ENCODE data around the gene GLRA2. TPM values are rescaled to one million over a fixed set of nuclear protein-coding genes. Genes with fewer than 3 reads are reported as not detected.

The GLRA2 gene
- polyA plus RNA-seq, 1 of the 3 experiments (the other 2 are of a cell fraction) = not detected

DNA sequence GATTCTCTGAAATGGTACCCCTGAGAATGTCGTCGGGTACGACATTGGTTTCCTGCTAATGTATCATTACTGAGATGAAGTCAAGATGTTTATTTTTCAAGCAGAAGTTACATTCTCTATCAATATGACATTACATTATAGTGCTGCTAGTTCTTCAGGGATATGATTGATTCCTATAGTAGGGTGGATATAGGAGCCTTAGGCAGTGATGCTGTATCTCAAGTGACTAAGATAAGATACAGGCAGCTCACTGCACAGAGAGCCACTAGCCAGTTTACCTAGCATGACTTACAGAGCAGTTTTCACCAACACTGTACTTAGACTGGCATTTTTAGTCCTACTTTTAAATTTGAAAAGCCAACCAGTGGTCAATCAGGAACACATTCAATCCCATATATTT, 188.6 kb downstream of the GLRA2 start:
- no peaks in the 10 kb centered on the region for H4K20me1 ChIP-seq (ENCODE audit: insufficient read depth)
- H3K9me2 ChIP-seq = no peaks in the 10 kb centered on the region
- H3K4me3 ChIP-seq (ENCODE audit: low read depth in 2 of 2, low read length in 1 of 2) = no peak overlapping the region
- no peaks in the 10 kb centered on the region for H3K9me3 ChIP-seq
- CTCF ChIA-PET = interaction anchor here (1.4 kb wide), 1 partner anchor 13 kb away, joined by 3 read pairs; no protein-coding TSS in a partner anchor
- H3K9ac ChIP-seq = no peak overlapping the region
- H3K79me2 ChIP-seq (ENCODE audit: insufficient read depth) = no peaks in the 10 kb centered on the region
- H3K36me3 ChIP-seq (replicated peaks in 1 of 2; ENCODE audit: control insufficient read depth in 1 of 2, insufficient read depth in 2 of 2, low read length in 1 of 2) = no peaks in the 10 kb centered on the region
- H3K27ac ChIP-seq (ENCODE audit: low read depth in 2 of 2, low read length in 1 of 2) = no peak overlapping the region
- 63% methylated on average over 3 of the region's 3 CpGs for WGBS (ENCODE audit: low lambda C conversion rate)
- TF ChIP-seq, protein P1, sequence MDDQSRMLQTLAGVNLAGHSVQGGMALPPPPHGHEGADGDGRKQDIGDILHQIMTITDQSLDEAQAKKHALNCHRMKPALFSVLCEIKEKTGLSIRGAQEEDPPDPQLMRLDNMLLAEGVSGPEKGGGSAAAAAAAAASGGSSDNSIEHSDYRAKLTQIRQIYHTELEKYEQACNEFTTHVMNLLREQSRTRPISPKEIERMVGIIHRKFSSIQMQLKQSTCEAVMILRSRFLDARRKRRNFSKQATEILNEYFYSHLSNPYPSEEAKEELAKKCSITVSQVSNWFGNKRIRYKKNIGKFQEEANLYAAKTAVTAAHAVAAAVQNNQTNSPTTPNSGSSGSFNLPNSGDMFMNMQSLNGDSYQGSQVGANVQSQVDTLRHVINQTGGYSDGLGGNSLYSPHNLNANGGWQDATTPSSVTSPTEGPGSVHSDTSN (IDR thresholded peaks at IDR 0.05) = no peak
- TF ChIP-seq NFIC (IDR thresholded peaks at IDR 0.05; ENCODE audit: borderline replicate concordance) = no peak
- TF ChIP-seq, protein P2, sequence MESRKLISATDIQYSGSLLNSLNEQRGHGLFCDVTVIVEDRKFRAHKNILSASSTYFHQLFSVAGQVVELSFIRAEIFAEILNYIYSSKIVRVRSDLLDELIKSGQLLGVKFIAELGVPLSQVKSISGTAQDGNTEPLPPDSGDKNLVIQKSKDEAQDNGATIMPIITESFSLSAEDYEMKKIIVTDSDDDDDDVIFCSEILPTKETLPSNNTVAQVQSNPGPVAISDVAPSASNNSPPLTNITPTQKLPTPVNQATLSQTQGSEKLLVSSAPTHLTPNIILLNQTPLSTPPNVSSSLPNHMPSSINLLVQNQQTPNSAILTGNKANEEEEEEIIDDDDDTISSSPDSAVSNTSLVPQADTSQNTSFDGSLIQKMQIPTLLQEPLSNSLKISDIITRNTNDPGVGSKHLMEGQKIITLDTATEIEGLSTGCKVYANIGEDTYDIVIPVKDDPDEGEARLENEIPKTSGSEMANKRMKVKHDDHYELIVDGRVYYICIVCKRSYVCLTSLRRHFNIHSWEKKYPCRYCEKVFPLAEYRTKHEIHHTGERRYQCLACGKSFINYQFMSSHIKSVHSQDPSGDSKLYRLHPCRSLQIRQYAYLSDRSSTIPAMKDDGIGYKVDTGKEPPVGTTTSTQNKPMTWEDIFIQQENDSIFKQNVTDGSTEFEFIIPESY (IDR thresholded peaks at IDR 0.05; ENCODE audit: borderline replicate concordance, low read depth) = no peak
- no peak overlapping the region for H2AFZ ChIP-seq (ENCODE audit: low read depth)
- no peaks in the 10 kb centered on the region for H3F3A ChIP-seq (replicated peaks; ENCODE audit: insufficient read depth)
- H3K27me3 ChIP-seq (ENCODE audit: insufficient read depth) = no peaks in the 10 kb centered on the region
- no peak overlapping the region for H3K4me2 ChIP-seq
- no peaks in the 10 kb centered on the region for H3K4me1 ChIP-seq (ENCODE audit: control insufficient read depth in 1 of 2, insufficient read depth in 2 of 2, low read depth in 1 of 2, low read length in 1 of 2)
- no peak for DNase-seq
- POLR2A ChIA-PET = no interaction called here

DNA sequence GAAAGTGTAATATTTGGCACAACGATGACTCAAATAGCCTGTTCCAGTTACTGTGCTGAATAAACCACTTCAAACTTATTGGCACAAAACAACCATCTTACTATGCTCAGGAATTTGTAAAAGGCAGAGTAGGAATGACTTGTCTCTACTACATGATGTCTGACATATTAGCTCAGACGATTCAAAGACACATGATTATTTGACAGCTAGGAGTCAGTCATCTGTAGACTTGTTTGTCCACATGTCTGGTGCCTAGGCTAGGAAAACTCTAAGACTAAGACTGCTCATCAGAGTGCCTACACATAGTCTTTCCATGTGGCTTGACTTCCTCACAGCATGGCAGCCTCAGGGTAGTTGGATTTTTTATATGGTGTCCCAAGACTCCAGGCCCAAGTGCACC, 189.1 kb downstream of the GLRA2 start:
- H2AFZ ChIP-seq (ENCODE audit: low read depth) = no peak overlapping the region
- H3F3A ChIP-seq (replicated peaks; ENCODE audit: insufficient read depth) = no peaks in the 10 kb centered on the region
- TF ChIP-seq, protein P2 (IDR thresholded peaks at IDR 0.05; ENCODE audit: borderline replicate concordance, low read depth) = no peak
- TF ChIP-seq FOXJ3 (CRISPR knock-in tag; IDR thresholded peaks at IDR 0.05) (no peak), JUND (IDR thresholded peaks at IDR 0.05) (no peak), RAD21 (IDR thresholded peaks at IDR 0.05; ENCODE audit: low read length) (no peak), SMC3 (IDR thresholded peaks at IDR 0.05; ENCODE audit: low read depth, low read length) (no peak), RFX5 (IDR thresholded peaks at IDR 0.05; ENCODE audit: low read length) (no peak), EZH2phosphoT487 (IDR thresholded peaks at IDR 0.05; ENCODE audit: borderline replicate concordance, low read depth) (no peak), TAF1 (IDR thresholded peaks at IDR 0.05; ENCODE audit: borderline replicate concordance, low read depth, low read length) (no peak)
- TF ChIP-seq, protein P3, sequence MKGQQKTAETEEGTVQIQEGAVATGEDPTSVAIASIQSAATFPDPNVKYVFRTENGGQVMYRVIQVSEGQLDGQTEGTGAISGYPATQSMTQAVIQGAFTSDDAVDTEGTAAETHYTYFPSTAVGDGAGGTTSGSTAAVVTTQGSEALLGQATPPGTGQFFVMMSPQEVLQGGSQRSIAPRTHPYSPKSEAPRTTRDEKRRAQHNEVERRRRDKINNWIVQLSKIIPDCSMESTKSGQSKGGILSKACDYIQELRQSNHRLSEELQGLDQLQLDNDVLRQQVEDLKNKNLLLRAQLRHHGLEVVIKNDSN (IDR thresholded peaks at IDR 0.05; ENCODE audit: borderline replicate concordance, low read depth) = no peak
- TF ChIP-seq, protein P4, sequence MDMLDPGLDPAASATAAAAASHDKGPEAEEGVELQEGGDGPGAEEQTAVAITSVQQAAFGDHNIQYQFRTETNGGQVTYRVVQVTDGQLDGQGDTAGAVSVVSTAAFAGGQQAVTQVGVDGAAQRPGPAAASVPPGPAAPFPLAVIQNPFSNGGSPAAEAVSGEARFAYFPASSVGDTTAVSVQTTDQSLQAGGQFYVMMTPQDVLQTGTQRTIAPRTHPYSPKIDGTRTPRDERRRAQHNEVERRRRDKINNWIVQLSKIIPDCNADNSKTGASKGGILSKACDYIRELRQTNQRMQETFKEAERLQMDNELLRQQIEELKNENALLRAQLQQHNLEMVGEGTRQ (IDR thresholded peaks at IDR 0.05; ENCODE audit: borderline replicate concordance, low read depth, low read length) = no peak
- TF ChIP-seq, protein P5, sequence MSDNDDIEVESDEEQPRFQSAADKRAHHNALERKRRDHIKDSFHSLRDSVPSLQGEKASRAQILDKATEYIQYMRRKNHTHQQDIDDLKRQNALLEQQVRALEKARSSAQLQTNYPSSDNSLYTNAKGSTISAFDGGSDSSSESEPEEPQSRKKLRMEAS (IDR thresholded peaks at IDR 0.05; ENCODE audit: low read depth) = no peak
- H3K9me3 ChIP-seq = no peaks in the 10 kb centered on the region
- H3K79me2 ChIP-seq (ENCODE audit: insufficient read depth) = no peaks in the 10 kb centered on the region
- no peak overlapping the region for H3K9ac ChIP-seq
- H3K4me3 ChIP-seq (ENCODE audit: low read depth in 2 of 2, low read length in 1 of 2) = no peak overlapping the region
- H3K27ac ChIP-seq (ENCODE audit: low read depth in 2 of 2, low read length in 1 of 2) = no peak overlapping the region
- POLR2A ChIA-PET = no interaction called here
- no peaks in the 10 kb centered on the region for H3K27me3 ChIP-seq (ENCODE audit: insufficient read depth)
- no peaks in the 10 kb centered on the region for H4K20me1 ChIP-seq (ENCODE audit: insufficient read depth)
- WGBS (ENCODE audit: low lambda C conversion rate) = 25% methylated on average over 2 of the region's 2 CpGs
- H3K4me1 ChIP-seq (ENCODE audit: control insufficient read depth in 1 of 2, insufficient read depth in 2 of 2, low read depth in 1 of 2, low read length in 1 of 2) = no peaks in the 10 kb centered on the region
- DNase-seq = no peak
- no peak overlapping the region for H3K4me2 ChIP-seq
- H3K9me2 ChIP-seq = no peaks in the 10 kb centered on the region
- no peaks in the 10 kb centered on the region for H3K36me3 ChIP-seq (replicated peaks in 1 of 2; ENCODE audit: control insufficient read depth in 1 of 2, insufficient read depth in 2 of 2, low read length in 1 of 2)
- CTCF ChIA-PET = interaction anchor here (1.4 kb wide), 1 partner anchor 12 kb away, joined by 3 read pairs; no protein-coding TSS in a partner anchor
